ENCODE measurements around the gene TBC1D20. TPM values are rescaled to one million over a fixed set of nuclear protein-coding genes. Genes with fewer than 3 reads are reported as not detected.

Gene TBC1D20
- total and polyA plus RNA-seq, 2 donors: 14.4 to 16.2 TPM

- H3K27ac ChIP-seq (ENCODE audit: low read depth in 1 of 2, low read length in 1 of 2): no peak overlapping the region
- peaks cover 0 to under 1% of the 10 kb centered on the region in 2 donors for H3K4me1 ChIP-seq (ENCODE audit: control insufficient read depth in 2 of 2, insufficient read depth in 2 of 2, low read length in 2 of 2)
- DNase-seq (ENCODE audit: low read depth in 6 of 9, low spot score in 9 of 9): no peak
- H3K36me3 ChIP-seq (ENCODE audit: control insufficient read depth in 2 of 2, insufficient read depth in 2 of 2, low read length in 1 of 2): peaks cover 53 to 62% of the 10 kb centered on the region in 2 donors
- H3K27me3 ChIP-seq (ENCODE audit: control insufficient read depth in 2 of 2, insufficient read depth in 1 of 2, low read length in 1 of 2): no peaks in the 10 kb centered on the region
- H3K9me3 ChIP-seq (ENCODE audit: control insufficient read depth in 2 of 2, insufficient read depth in 1 of 2, low read length in 1 of 2): peaks cover 0 to 2% of the 10 kb centered on the region in 2 donors
- no peak overlapping the region for H3K4me3 ChIP-seq (ENCODE audit: low read length in 2 of 2)
- 91% methylated on average over 12 of the region's 12 CpGs for WGBS
Observed at GRCh38 chr20:444862-445426, 17.4 kb downstream of the TBC1D20 start.

GRCh38 chr20:444117-444516, 18.2 kb downstream of the TBC1D20 start:
- peaks cover 0 to 2% of the 10 kb centered on the region in 2 donors for H3K9me3 ChIP-seq (ENCODE audit: control insufficient read depth in 2 of 2, insufficient read depth in 1 of 2, low read length in 1 of 2)
- no peaks in the 10 kb centered on the region for H3K27me3 ChIP-seq (ENCODE audit: control insufficient read depth in 2 of 2, insufficient read depth in 1 of 2, low read length in 1 of 2)
- H3K36me3 ChIP-seq (ENCODE audit: control insufficient read depth in 2 of 2, insufficient read depth in 2 of 2, low read length in 1 of 2): peaks cover 58 to 69% of the 10 kb centered on the region in 2 donors
- no peak for DNase-seq (ENCODE audit: low read depth in 6 of 9, low spot score in 9 of 9)
- H3K4me1 ChIP-seq (ENCODE audit: control insufficient read depth in 2 of 2, insufficient read depth in 2 of 2, low read length in 2 of 2): peaks cover 6 to 8% of the 10 kb centered on the region in 2 donors
- no peak overlapping the region for H3K4me3 ChIP-seq (ENCODE audit: low read length in 2 of 2)
- no peak overlapping the region for H3K27ac ChIP-seq (ENCODE audit: low read depth in 1 of 2, low read length in 1 of 2)
- WGBS: 97% methylated on average over 3 of the region's 3 CpGs

GRCh38 chr20:443223-443775, 19.0 kb downstream of the TBC1D20 start:
- Histone ChIP-seq H3K27me3 (ENCODE audit: control insufficient read depth in 2 of 2, insufficient read depth in 1 of 2, low read length in 1 of 2) (no peaks in the 10 kb centered on the region), H3K27ac (ENCODE audit: low read depth in 1 of 2, low read length in 1 of 2) (no peak overlapping the region), H3K4me3 (ENCODE audit: low read length in 2 of 2) (no peak overlapping the region), H3K9me3 (ENCODE audit: control insufficient read depth in 2 of 2, insufficient read depth in 1 of 2, low read length in 1 of 2) (peaks cover 0 to 2% of the 10 kb centered on the region in 2 donors), H3K4me1 (ENCODE audit: control insufficient read depth in 2 of 2, insufficient read depth in 2 of 2, low read length in 2 of 2) (peaks cover 14% of the 10 kb centered on the region in 2 donors), H3K36me3 (ENCODE audit: control insufficient read depth in 2 of 2, insufficient read depth in 2 of 2, low read length in 1 of 2) (peaks cover 58 to 69% of the 10 kb centered on the region in 2 donors)
- no peak for DNase-seq (ENCODE audit: low read depth in 6 of 9, low spot score in 9 of 9)
- WGBS: 97% methylated on average over 4 of the region's 4 CpGs

- H3K27ac ChIP-seq (ENCODE audit: low read depth in 1 of 2, low read length in 1 of 2): no peak overlapping the region
- H3K9me3 ChIP-seq (ENCODE audit: control insufficient read depth in 2 of 2, insufficient read depth in 1 of 2, low read length in 1 of 2): peaks cover 0 to 2% of the 10 kb centered on the region in 2 donors
- peaks cover 25% of the 10 kb centered on the region in 2 donors for H3K4me1 ChIP-seq (ENCODE audit: control insufficient read depth in 2 of 2, insufficient read depth in 2 of 2, low read length in 2 of 2)
- no peaks in the 10 kb centered on the region for H3K27me3 ChIP-seq (ENCODE audit: control insufficient read depth in 2 of 2, insufficient read depth in 1 of 2, low read length in 1 of 2)
- peaks cover 66 to 76% of the 10 kb centered on the region in 2 donors for H3K36me3 ChIP-seq (ENCODE audit: control insufficient read depth in 2 of 2, insufficient read depth in 2 of 2, low read length in 1 of 2)
- 99% methylated on average over 13 of the region's 13 CpGs for WGBS
- no peak overlapping the region for H3K4me3 ChIP-seq (ENCODE audit: low read length in 2 of 2)
- no peak for DNase-seq (ENCODE audit: low read depth in 6 of 9, low spot score in 9 of 9)
Observed at GRCh38 chr20:440636-441035, 21.7 kb downstream of the TBC1D20 start.

- Histone ChIP-seq H3K27ac (ENCODE audit: low read depth in 1 of 2, low read length in 1 of 2) (no peak overlapping the region), H3K9me3 (ENCODE audit: control insufficient read depth in 2 of 2, insufficient read depth in 1 of 2, low read length in 1 of 2) (peaks cover 0 to under 1% of the 10 kb centered on the region in 2 donors), H3K4me3 (ENCODE audit: low read length in 2 of 2) (no peak overlapping the region), H3K36me3 (ENCODE audit: control insufficient read depth in 2 of 2, insufficient read depth in 2 of 2, low read length in 1 of 2) (peaks cover 66 to 76% of the 10 kb centered on the region in 2 donors), H3K27me3 (ENCODE audit: control insufficient read depth in 2 of 2, insufficient read depth in 1 of 2, low read length in 1 of 2) (no peaks in the 10 kb centered on the region), H3K4me1 (ENCODE audit: control insufficient read depth in 2 of 2, insufficient read depth in 2 of 2, low read length in 2 of 2) (peaks cover 25% of the 10 kb centered on the region in 2 donors)
- 93% methylated on average over 7 of the region's 7 CpGs for WGBS
- DNase-seq (ENCODE audit: low read depth in 6 of 9, low spot score in 9 of 9): no peak
Observed at GRCh38 chr20:440148-440547, 22.2 kb downstream of the TBC1D20 start.

GRCh38 chr20:438571-439469, 23.5 kb downstream of the TBC1D20 start:
- Histone ChIP-seq H3K27me3 (ENCODE audit: control insufficient read depth in 2 of 2, insufficient read depth in 1 of 2, low read length in 1 of 2) (no peaks in the 10 kb centered on the region), H3K9me3 (ENCODE audit: control insufficient read depth in 2 of 2, insufficient read depth in 1 of 2, low read length in 1 of 2) (no peaks in the 10 kb centered on the region), H3K4me1 (ENCODE audit: control insufficient read depth in 2 of 2, insufficient read depth in 2 of 2, low read length in 2 of 2) (peaks cover 25% of the 10 kb centered on the region in 2 donors), H3K4me3 (ENCODE audit: low read length in 2 of 2) (peak overlapping the region; percentile 27 to 40), H3K27ac (ENCODE audit: low read depth in 1 of 2, low read length in 1 of 2) (peak overlapping the region; percentile 74 to 75), H3K36me3 (ENCODE audit: control insufficient read depth in 2 of 2, insufficient read depth in 2 of 2, low read length in 1 of 2) (peaks cover 60 to 70% of the 10 kb centered on the region in 2 donors)
- 31% methylated on average over 18 of the region's 18 CpGs for WGBS
- DNase-seq (ENCODE audit: low read depth in 6 of 9, low spot score in 9 of 9): peak in 7 of 9 donors; percentile 47 to 79 (median 55)

- WGBS: 41% methylated on average over 6 of the region's 6 CpGs
- H3K27ac ChIP-seq (ENCODE audit: low read depth in 1 of 2, low read length in 1 of 2): peak overlapping the region; percentile 62 to 75
- peaks cover 25% of the 10 kb centered on the region in 2 donors for H3K4me1 ChIP-seq (ENCODE audit: control insufficient read depth in 2 of 2, insufficient read depth in 2 of 2, low read length in 2 of 2)
- H3K27me3 ChIP-seq (ENCODE audit: control insufficient read depth in 2 of 2, insufficient read depth in 1 of 2, low read length in 1 of 2): no peaks in the 10 kb centered on the region
- DNase-seq (ENCODE audit: low read depth in 6 of 9, low spot score in 9 of 9): peak in 5 of 9 donors; percentile 26 to 67 (median 42)
- H3K4me3 ChIP-seq (ENCODE audit: low read length in 2 of 2): peak overlapping the region; percentile 27 to 40
- peaks cover 53 to 65% of the 10 kb centered on the region in 2 donors for H3K36me3 ChIP-seq (ENCODE audit: control insufficient read depth in 2 of 2, insufficient read depth in 2 of 2, low read length in 1 of 2)
- H3K9me3 ChIP-seq (ENCODE audit: control insufficient read depth in 2 of 2, insufficient read depth in 1 of 2, low read length in 1 of 2): no peaks in the 10 kb centered on the region
Observed at GRCh38 chr20:437787-438486, 24.4 kb downstream of the TBC1D20 start.

- Histone ChIP-seq H3K9me3 (ENCODE audit: control insufficient read depth in 2 of 2, insufficient read depth in 1 of 2, low read length in 1 of 2) (no peaks in the 10 kb centered on the region), H3K4me1 (ENCODE audit: control insufficient read depth in 2 of 2, insufficient read depth in 2 of 2, low read length in 2 of 2) (peaks cover 25% of the 10 kb centered on the region in 2 donors), H3K36me3 (ENCODE audit: control insufficient read depth in 2 of 2, insufficient read depth in 2 of 2, low read length in 1 of 2) (peaks cover 62 to 67% of the 10 kb centered on the region in 2 donors), H3K27ac (ENCODE audit: low read depth in 1 of 2, low read length in 1 of 2) (no peak overlapping the region), H3K27me3 (ENCODE audit: control insufficient read depth in 2 of 2, insufficient read depth in 1 of 2, low read length in 1 of 2) (no peaks in the 10 kb centered on the region), H3K4me3 (ENCODE audit: low read length in 2 of 2) (no peak overlapping the region)
- DNase-seq (ENCODE audit: low read depth in 6 of 9, low spot score in 9 of 9): no peak
- WGBS: over 99% methylated on average over 5 of the region's 5 CpGs
Observed at GRCh38 chr20:436476-436875, 25.9 kb downstream of the TBC1D20 start.
